IMR-90 (cell line): ENCODE measurements around the gene ERN1. TPM values are rescaled to one million over a fixed set of nuclear protein-coding genes. Genes with fewer than 3 reads are reported as not detected.
A peak's percentile ranks its signal among the peaks of the same experiment; 100 is the strongest.
"Not testable (repeated sequence)": the region's sequence is repeated elsewhere in the genome, so short reads cannot be mapped to it uniquely, and the experiment has no call there.

Experiments
- ATAC-seq: fragments of 200-7000 bp; cut with Tn5 transposase; 2 replicates; pipeline ENCODE4 v1.9.1; 2020; ENCODE audit warnings: low read depth, mild to moderate bottlenecking, moderate library complexity
- BruUV-seq: library from RNA; stranded (reverse); fragments of 400-500 nt; replicated peaks from 2 replicates; lab custom pipeline; 2021; lab: Mats Ljungman, UMichigan
- CTCF ChIA-PET: fragments of 300-600 bp; formaldehyde crosslinking; extraction: SDS; loops from one replicate; lab custom pipeline; 2021; ENCODE audit warnings: antibody characterized with exemption; lab: Yijun Ruan, JAX
- POLR2A ChIA-PET: fragments of 300-600 bp; sonication (Branson Sonifier 250); formaldehyde crosslinking; loops from one replicate; lab custom pipeline; 2022; ENCODE audit warnings: antibody characterized with exemption; ENCODE audit not compliant: unreplicated experiment; lab: Charles Lee
- DNase-seq: peaks from one replicate; pipeline ENCODE4 v3.0.0; 2013
- H2AFZ ChIP-seq: replicated peaks from 2 replicates; pipeline ENCODE3; 2013; ENCODE audit warnings: low read length, mild to moderate bottlenecking; ENCODE audit not compliant: poor library complexity
- H2AK5ac ChIP-seq: 2 replicates; pipeline ENCODE4 v1.6.1; 2013; ENCODE audit warnings: low read depth, low read length, inconsistent platforms
- H2AK9ac ChIP-seq: replicated peaks from 2 replicates; pipeline ENCODE3; 2013; ENCODE audit warnings: mild to moderate bottlenecking, low read depth, low read length, moderate library complexity; ENCODE audit not compliant: poor library complexity
- H2BK120ac ChIP-seq: 2 replicates; pipeline ENCODE4 v1.6.1; 2013; ENCODE audit warnings: low read depth, low read length, inconsistent platforms
- H2BK15ac ChIP-seq: 3 replicates; pipeline ENCODE4 v1.6.1; 2013; ENCODE audit warnings: low read depth, low read length, inconsistent platforms
- H2BK20ac ChIP-seq: 2 replicates; pipeline ENCODE4 v1.6.1; 2013; ENCODE audit warnings: low read depth, mild to moderate bottlenecking, inconsistent platforms, low read length, moderate library complexity
- H2BK5ac ChIP-seq: 2 replicates; pipeline ENCODE4 v1.6.1; 2013; ENCODE audit warnings: mild to moderate bottlenecking, low read depth, low read length, inconsistent platforms; ENCODE audit not compliant: poor library complexity, severe bottlenecking
- H3K14ac ChIP-seq: replicated peaks from 2 replicates; pipeline ENCODE4 v1.6.1; 2013; ENCODE audit warnings: low read depth, low read length, inconsistent platforms
- H3K18ac ChIP-seq: 2 replicates; pipeline ENCODE4 v1.6.1; 2013; ENCODE audit warnings: low read depth, low read length, control low read depth
- H3K23ac ChIP-seq: 2 replicates; pipeline ENCODE4 v1.6.1; 2013; ENCODE audit warnings: low read depth, low read length, inconsistent platforms
- H3K27ac ChIP-seq: 2 replicates; pipeline ENCODE4 v1.5.1; 2013; ENCODE audit warnings: mild to moderate bottlenecking, control low read depth, low read length; ENCODE audit not compliant: insufficient read depth
- H3K27me3 ChIP-seq: 2 replicates; pipeline ENCODE4 v1.6.1; 2013; ENCODE audit warnings: low read length; ENCODE audit not compliant: control insufficient read depth, insufficient read depth
- H3K36me3 ChIP-seq: 2 replicates; pipeline ENCODE4 v1.6.1; 2013; ENCODE audit warnings: low read length, mixed read lengths; ENCODE audit not compliant: control insufficient read depth, insufficient read depth
- H3K4ac ChIP-seq: 2 replicates; pipeline ENCODE4 v1.6.1; 2013; ENCODE audit warnings: low read depth, low read length, inconsistent platforms
- H3K4me1 ChIP-seq: 2 replicates; pipeline ENCODE4 v1.6.1; 2013; ENCODE audit warnings: low read length, mixed read lengths; ENCODE audit not compliant: control insufficient read depth, insufficient read depth
- H3K4me2 ChIP-seq: 2 replicates; pipeline ENCODE4 v1.6.1; 2013; ENCODE audit warnings: low read depth, mild to moderate bottlenecking, control low read depth, low read length, moderate library complexity
- H3K4me3 ChIP-seq: 2 replicates; pipeline ENCODE4 v1.5.1; 2013; ENCODE audit warnings: low read depth, mild to moderate bottlenecking, control low read depth, low read length, moderate library complexity; ENCODE audit not compliant: insufficient read depth
- H3K56ac ChIP-seq: 2 replicates; pipeline ENCODE4 v1.6.1; 2013; ENCODE audit warnings: low read length, inconsistent platforms; ENCODE audit not compliant: insufficient read depth; ENCODE audit errors: extremely low read depth
- H3K79me1 ChIP-seq, 2 experiments: 2 replicates each; pipeline ENCODE4 v1.6.1; 2013; ENCODE audit warnings: low read length in 2 of 2, inconsistent platforms in 1 of 2, low read depth in 1 of 2
- H3K9ac ChIP-seq: 2 replicates; pipeline ENCODE4 v1.6.1; 2013; ENCODE audit warnings: low read depth, low read length, control low read depth
- H3K9me1 ChIP-seq: 2 replicates; pipeline ENCODE4 v1.6.1; 2013; ENCODE audit warnings: low read length, inconsistent platforms; ENCODE audit not compliant: insufficient read depth
- H3K9me3 ChIP-seq: 2 replicates; pipeline ENCODE4 v1.6.1; 2013; ENCODE audit warnings: low read length; ENCODE audit not compliant: control insufficient read depth, insufficient read depth
- H4K20me1 ChIP-seq: 2 replicates; pipeline ENCODE4 v1.6.1; 2013; ENCODE audit warnings: low read length, inconsistent platforms; ENCODE audit not compliant: insufficient read depth
- H4K5ac ChIP-seq: 2 replicates; pipeline ENCODE4 v1.6.1; 2013; ENCODE audit warnings: mild to moderate bottlenecking, low read depth, low read length, control low read depth
- H4K8ac ChIP-seq, 2 experiments: 2 replicates each; pipeline ENCODE4 v1.6.1; 2013; ENCODE audit warnings: low read depth in 2 of 2, low read length in 2 of 2, control low read depth in 1 of 2, inconsistent platforms in 1 of 2
- H4K91ac ChIP-seq: 2 replicates; pipeline ENCODE4 v1.6.1; 2013; ENCODE audit warnings: low read depth, low read length, inconsistent platforms; ENCODE audit not compliant: insufficient read depth
- WGBS, 2 experiments: methylation state at CpG; one replicate each; pipeline versions ENCODE4 v1.1.5 to v1.1.7; 2013; ENCODE audit warnings: missing lambda C conversion rate in 2 of 2; ENCODE audit not compliant: insufficient read length in 1 of 2; ENCODE audit errors: extremely low coverage in 2 of 2; 5-methylcytosine and 5-hydroxymethylcytosine counted together
- dilution Hi-C: fragments of 300-500 bp; cut with HindIII; formaldehyde crosslinking; loops from one replicate; pipeline ENCODE4 v1.14.3; 2018; ENCODE audit warnings: low sequenced_read_pairs; ENCODE audit not compliant: unreplicated experiment
- in situ Hi-C: fragments of 300-500 bp; cut with MboI; formaldehyde crosslinking; loops from 3 replicates; pipeline ENCODE4 v1.14.3; 2019; ENCODE audit warnings: low sequenced_read_pairs, inconsistent platforms, mixed read lengths
- intact Hi-C: fragments of 100-400 bp; cut with micrococcal nuclease; formaldehyde crosslinking; loops from 2 replicates; pipeline ENCODE4 v1.10.0; 2022
- polyA plus RNA-seq, 3 experiments: library from polyadenylated mRNA; depleted of rRNA; stranded (reverse); fragments of >200 nt; gene quantifications; 2 replicates each; pipeline ENCODE4 v1.2.3, GENCODE V29; 2012; ENCODE audit warnings: low replicate concordance in 1 of 3
- total RNA-seq: library from RNA; depleted of rRNA; stranded (reverse); fragments of >200 nt; gene quantifications from 2 replicates; pipeline ENCODE4 v1.2.3, GENCODE V29; 2012

ERN1 gene
- total and polyA plus RNA-seq, 2 of the 4 experiments (the other 2 are of a cell fraction): 2.7 to 4.1 TPM

- H3K4ac ChIP-seq, ATAC-seq, dilution Hi-C loops, H3K36me3 ChIP-seq, in situ Hi-C loops, H4K91ac ChIP-seq, H4K5ac ChIP-seq, H2AK5ac ChIP-seq, H3K4me2 ChIP-seq, H2AK9ac ChIP-seq, H3K14ac ChIP-seq, H3K23ac ChIP-seq, H3K27ac ChIP-seq, H2AFZ ChIP-seq, H3K9ac ChIP-seq, H4K20me1 ChIP-seq, H3K9me3 ChIP-seq, DNase-seq, H2BK5ac ChIP-seq, H3K4me1 ChIP-seq, H2BK120ac ChIP-seq, H3K56ac ChIP-seq, H3K4me3 ChIP-seq, BruUV-seq, intact Hi-C loops, H3K27me3 ChIP-seq, POLR2A ChIA-PET, H2BK20ac ChIP-seq, H2BK15ac ChIP-seq, H3K9me1 ChIP-seq: not testable (repeated sequence)
- Histone ChIP-seq H3K18ac (0 out of 2 replicates have a peak overlapping the region, but pooled peaks have one; percentile 29), H4K8ac (0 out of 4 replicates have a peak overlapping the region, but pooled peaks of 1 of the 2 experiments have one; percentile 20), H3K79me1 (peaks cover 21 to 51% of the 10 kb centered on the region in 2 experiments)
- 89% methylated on average over 3 of the region's 13 CpGs; no CpG with 5 or more reads in 1 of the 2 experiments for WGBS, 2 experiments
- CTCF ChIA-PET: interaction anchor here (0.6 to 1.1 kb wide), 2 partner anchors 92 to 98 kb away, joined by 3 read pairs; no protein-coding TSS in a partner anchor
These were observed 8.8 kb downstream of the ERN1 start for GRCh38 chr17:64120972-64121786.
